PC-9 (cell line): ENCODE results near the gene DCDC2B. TPM values are rescaled to one million over a fixed set of nuclear protein-coding genes. Genes with fewer than 3 reads are reported as not detected.
A peak's percentile ranks its signal among the peaks of the same experiment; 100 is the strongest.

Source experiments
- BruUV-seq: library from RNA; stranded (reverse); fragments of 400-500 nt; replicated peaks from 2 replicates; lab custom pipeline; 2021; lab: Mats Ljungman, UMichigan
- CTCF ChIA-PET: fragments of 300-600 bp; sonication (Branson Sonifier 250); formaldehyde crosslinking; loops from one replicate; lab custom pipeline; 2022; ENCODE audit warnings: antibody characterized with exemption; lab: Charles Lee
- POLR2A ChIA-PET: fragments of 300-600 bp; sonication (Branson Sonifier 250); formaldehyde crosslinking; loops from one replicate; lab custom pipeline; 2022; ENCODE audit warnings: antibody characterized with exemption; ENCODE audit not compliant: unreplicated experiment; lab: Charles Lee
- DNase-seq, 2 experiments: peaks; one replicate each; pipeline versions ENCODE4 v3.0.0 to v3.0.0-alpha.2; 2015 to 2022; ENCODE audit warnings: mixed read lengths in 1 of 2
- H2AFZ ChIP-seq: fragments of 200-600 bp; sonication (generic); 2 replicates; pipeline ENCODE4 v1.8.1; 2017; ENCODE audit warnings: antibody characterized with exemption
- H3F3A ChIP-seq: fragments of 200-600 bp; sonication (generic); 2 replicates; pipeline ENCODE4 v1.8.1; 2017; ENCODE audit warnings: antibody characterized with exemption, mild to moderate bottlenecking, low read depth; ENCODE audit not compliant: insufficient read depth
- H3K27ac ChIP-seq: fragments of 200-600 bp; sonication (generic); 2 replicates; pipeline ENCODE4 v1.6.1; 2016; ENCODE audit warnings: mixed run types
- H3K27me3 ChIP-seq: fragments of 200-600 bp; sonication (generic); 2 replicates; pipeline ENCODE4 v1.6.1; 2016; ENCODE audit warnings: low read depth, mixed run types; ENCODE audit not compliant: insufficient read depth
- H3K36me3 ChIP-seq: fragments of 200-600 bp; sonication (generic); 2 replicates; pipeline ENCODE4 v1.6.1; 2016; ENCODE audit warnings: low read depth, mixed run types
- H3K4me1 ChIP-seq: fragments of 200-600 bp; sonication (generic); replicated peaks from 2 replicates; pipeline ENCODE4 v1.6.1; 2016; ENCODE audit warnings: mixed run types; ENCODE audit not compliant: insufficient read depth
- H3K4me2 ChIP-seq: fragments of 200-600 bp; sonication (generic); 2 replicates; pipeline ENCODE4 v1.6.1; 2017; ENCODE audit warnings: mixed run types
- H3K4me3 ChIP-seq: fragments of 200-600 bp; sonication (generic); 2 replicates; pipeline ENCODE4 v1.6.1; 2016; ENCODE audit warnings: mixed run types
- H3K79me2 ChIP-seq: fragments of 200-600 bp; sonication (generic); 2 replicates; pipeline ENCODE4 v1.6.1; 2017; ENCODE audit warnings: low read depth, mixed run types
- H3K9me2 ChIP-seq: fragments of 200-600 bp; sonication (generic); 2 replicates; pipeline ENCODE4 v1.8.1; 2017; ENCODE audit warnings: mild to moderate bottlenecking; ENCODE audit not compliant: insufficient read depth
- H3K9me3 ChIP-seq: fragments of 200-600 bp; sonication (generic); 2 replicates; pipeline ENCODE4 v1.8.1; 2016; ENCODE audit warnings: low read depth; ENCODE audit not compliant: insufficient read depth
- H4K20me1 ChIP-seq: fragments of 200-600 bp; sonication (generic); 2 replicates; pipeline ENCODE4 v1.8.1; 2017; ENCODE audit not compliant: insufficient read depth
- CTCF ChIP-seq: fragments of 200-600 bp; sonication (generic); conservative IDR thresholded peaks from 2 replicates; pipeline ENCODE4 v1.6.1; 2017; ENCODE audit warnings: mixed run types, antibody characterized with exemption, mild to moderate bottlenecking, moderate library complexity
- EZH2 ChIP-seq: fragments of 200-600 bp; sonication (generic); IDR thresholded peaks from 2 replicates; pipeline ENCODE4 v1.8.0; 2017; ENCODE audit warnings: antibody characterized with exemption, low read depth
- intact Hi-C: fragments of 100-400 bp; cut with micrococcal nuclease; formaldehyde crosslinking; loops from one replicate; pipeline ENCODE4 v1.10.0; 2022; ENCODE audit not compliant: unreplicated experiment
- total RNA-seq: library from RNA; stranded (reverse); gene quantifications from 2 replicates; pipeline ENCODE4 v1.2.3, GENCODE V29; 2021

Gene DCDC2B
- total RNA-seq, 1 experiment from 2014 or later: not detected

GRCh38 chr1:32180186-32181060, 28.5 kb upstream of the DCDC2B start:
- peak overlapping the region; percentile 93 for H2AFZ ChIP-seq
- intact Hi-C loops: no loop called here
- POLR2A ChIA-PET: interaction anchor here (0.6 to 1.0 kb wide), 3 partner anchors 35 to 115 kb away, joined by 3 to 8 read pairs (median 4); partner anchors contain the start of gene TMEM39B
- H3K4me1 ChIP-seq: peaks cover 29% of the 10 kb centered on the region
- no peak for TF ChIP-seq EZH2
- TF ChIP-seq CTCF: no peak
- H3K27ac ChIP-seq: peak overlapping the region; percentile 69
- H3K4me3 ChIP-seq: peak overlapping the region; percentile 93
- peaks cover 47% of the 10 kb centered on the region for H3F3A ChIP-seq
- peak overlapping the region; percentile 84 for H3K4me2 ChIP-seq
- H3K36me3 ChIP-seq: peaks cover 37% of the 10 kb centered on the region
- no peaks in the 10 kb centered on the region for H3K9me3 ChIP-seq
- CTCF ChIA-PET: interaction anchor here (1.1 kb wide), 1 partner anchor 35 kb away, joined by 3 read pairs; no protein-coding TSS in a partner anchor
- H3K27me3 ChIP-seq: no peaks in the 10 kb centered on the region
- TSS peak; percentile 34 for BruUV-seq
- H4K20me1 ChIP-seq: peaks cover 13% of the 10 kb centered on the region; the same call in 1 of the 2 replicates
- DNase-seq: peak in 1 of 2 experiments; percentile 56
- no peaks in the 10 kb centered on the region for H3K9me2 ChIP-seq
- H3K79me2 ChIP-seq: peaks cover 47% of the 10 kb centered on the region

GRCh38 chr1:32181065-32181464, 27.8 kb upstream of the DCDC2B start:
- H3K4me2 ChIP-seq: peak overlapping the region; percentile 84
- DNase-seq: no peak
- intact Hi-C loops: no loop called here
- H3K4me1 ChIP-seq: peaks cover 29% of the 10 kb centered on the region
- BruUV-seq: no TSS peak
- H3F3A ChIP-seq: peaks cover 43% of the 10 kb centered on the region
- H3K9me2 ChIP-seq: no peaks in the 10 kb centered on the region
- CTCF ChIA-PET: no interaction called here
- no peaks in the 10 kb centered on the region for H3K9me3 ChIP-seq
- no peak overlapping the region for H3K27ac ChIP-seq
- no peaks in the 10 kb centered on the region for H3K27me3 ChIP-seq
- peaks cover 16% of the 10 kb centered on the region; the same call in 1 of the 2 replicates for H4K20me1 ChIP-seq
- POLR2A ChIA-PET: interaction anchor here (0.6 to 1.0 kb wide), 2 partner anchors 108 to 116 kb away, joined by 3 to 8 read pairs; partner anchors contain the start of gene TMEM39B
- TF ChIP-seq EZH2: no peak
- TF ChIP-seq CTCF: no peak
- peak overlapping the region; percentile 93 for H3K4me3 ChIP-seq
- H3K36me3 ChIP-seq: peaks cover 42% of the 10 kb centered on the region
- no peak overlapping the region for H2AFZ ChIP-seq
- peaks cover 52% of the 10 kb centered on the region for H3K79me2 ChIP-seq

GRCh38 chr1:32181563-32181962, 27.3 kb upstream of the DCDC2B start:
- ChIA-PET CTCF (no interaction called here), POLR2A (no interaction called here)
- H3K4me2 ChIP-seq: peak overlapping the region; percentile 84
- no peak overlapping the region for H2AFZ ChIP-seq
- TF ChIP-seq CTCF (no peak), EZH2 (no peak)
- no peaks in the 10 kb centered on the region for H3K27me3 ChIP-seq
- DNase-seq: no peak
- H3K4me1 ChIP-seq: peaks cover 29% of the 10 kb centered on the region
- no peak overlapping the region for H3K27ac ChIP-seq
- peaks cover 43% of the 10 kb centered on the region for H3K36me3 ChIP-seq
- H3K79me2 ChIP-seq: peaks cover 57% of the 10 kb centered on the region
- H3K4me3 ChIP-seq: no peak overlapping the region
- no peaks in the 10 kb centered on the region for H3K9me2 ChIP-seq
- H4K20me1 ChIP-seq: peaks cover 21% of the 10 kb centered on the region; the same call in 1 of the 2 replicates
- no TSS peak for BruUV-seq
- intact Hi-C loops: no loop called here
- peaks cover 41% of the 10 kb centered on the region for H3F3A ChIP-seq
- H3K9me3 ChIP-seq: no peaks in the 10 kb centered on the region
